ENCODE data around the gene DCAF8L2.

DNA sequence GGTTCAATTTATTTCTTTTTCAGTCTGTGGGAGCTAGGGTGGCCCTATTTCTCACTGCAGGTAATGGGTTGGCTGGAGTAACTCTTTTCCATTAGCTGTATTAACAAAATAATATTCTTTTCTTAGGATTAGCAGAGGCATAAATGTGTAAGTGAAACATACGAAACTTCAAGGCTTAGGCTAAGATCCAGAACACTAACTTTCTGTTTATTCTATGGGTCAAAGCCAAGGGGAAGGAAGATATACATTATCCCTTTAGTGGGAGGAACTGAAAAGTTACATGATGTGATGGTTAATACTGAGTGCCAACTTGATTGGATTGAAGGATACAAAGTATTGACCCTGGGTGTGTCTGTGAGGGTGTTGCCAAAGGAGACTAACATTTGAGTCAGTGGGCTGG is 66.4 kb downstream of the DCAF8L2 start:
- TF ChIP-seq, protein P1, sequence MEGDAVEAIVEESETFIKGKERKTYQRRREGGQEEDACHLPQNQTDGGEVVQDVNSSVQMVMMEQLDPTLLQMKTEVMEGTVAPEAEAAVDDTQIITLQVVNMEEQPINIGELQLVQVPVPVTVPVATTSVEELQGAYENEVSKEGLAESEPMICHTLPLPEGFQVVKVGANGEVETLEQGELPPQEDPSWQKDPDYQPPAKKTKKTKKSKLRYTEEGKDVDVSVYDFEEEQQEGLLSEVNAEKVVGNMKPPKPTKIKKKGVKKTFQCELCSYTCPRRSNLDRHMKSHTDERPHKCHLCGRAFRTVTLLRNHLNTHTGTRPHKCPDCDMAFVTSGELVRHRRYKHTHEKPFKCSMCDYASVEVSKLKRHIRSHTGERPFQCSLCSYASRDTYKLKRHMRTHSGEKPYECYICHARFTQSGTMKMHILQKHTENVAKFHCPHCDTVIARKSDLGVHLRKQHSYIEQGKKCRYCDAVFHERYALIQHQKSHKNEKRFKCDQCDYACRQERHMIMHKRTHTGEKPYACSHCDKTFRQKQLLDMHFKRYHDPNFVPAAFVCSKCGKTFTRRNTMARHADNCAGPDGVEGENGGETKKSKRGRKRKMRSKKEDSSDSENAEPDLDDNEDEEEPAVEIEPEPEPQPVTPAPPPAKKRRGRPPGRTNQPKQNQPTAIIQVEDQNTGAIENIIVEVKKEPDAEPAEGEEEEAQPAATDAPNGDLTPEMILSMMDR (IDR thresholded peaks at IDR 0.05), result no peak
- TF ChIP-seq POLR2A (IDR thresholded peaks at IDR 0.05), result no peak
